Suprapubic skin (tissue), 4 donors: ENCODE data around the gene IQGAP2. TPM values are rescaled to one million over a fixed set of nuclear protein-coding genes. Genes with fewer than 3 reads are reported as not detected.

Experiments
- DNase-seq, 2 donors: peaks; one replicate each; pipeline ENCODE4 v3.0.0-alpha.2; 2019; ENCODE audit warnings: low spot score in 2 of 2
- H3K27ac ChIP-seq: fragments of 200-600 bp; sonication (generic); one replicate; pipeline ENCODE4 v1.5.1; 2019
- H3K27me3 ChIP-seq: fragments of 200-600 bp; sonication (generic); one replicate; pipeline ENCODE4 v1.5.1; 2019
- H3K36me3 ChIP-seq: fragments of 200-600 bp; sonication (generic); one replicate; pipeline ENCODE4 v1.5.1; 2019
- H3K4me1 ChIP-seq: fragments of 200-600 bp; sonication (generic); one replicate; pipeline ENCODE4 v1.5.1; 2019
- H3K4me3 ChIP-seq: fragments of 200-600 bp; sonication (generic); one replicate; pipeline ENCODE4 v1.5.1; 2019; ENCODE audit warnings: mild to moderate bottlenecking
- H3K9me3 ChIP-seq: fragments of 200-600 bp; sonication (generic); one replicate; pipeline ENCODE4 v1.5.1; 2019
- EP300 ChIP-seq: sonication (generic); formaldehyde crosslinking; IDR thresholded peaks from one replicate; pipeline ENCODE4 v1.6.1; 2017; ENCODE audit warnings: antibody characterized with exemption
- POLR2A ChIP-seq, 2 donors: fragments of 450-650 bp; IDR thresholded peaks; one replicate each; pipeline ENCODE4 v1.6.1; 2017; ENCODE audit warnings: antibody characterized with exemption in 2 of 2, mild to moderate bottlenecking in 2 of 2, moderate library complexity in 2 of 2
- POLR2AphosphoS5 ChIP-seq, 3 donors: sonication (generic); formaldehyde crosslinking; IDR thresholded peaks; one replicate each; pipeline ENCODE4 v1.6.1; 2017; ENCODE audit warnings: antibody characterized with exemption in 3 of 3
- WGBS: methylation state at CpG from one replicate; pipeline ENCODE4 v1.1.5; 2018; 5-methylcytosine and 5-hydroxymethylcytosine counted together
- total RNA-seq, 4 donors: library from RNA; depleted of rRNA; stranded (reverse); fragments of >200 nt; gene quantifications; one replicate each; pipeline ENCODE4 v1.1.0, GENCODE V29; 2016
- TF ChIP-seq, protein P1 (sequence below), 2 donors: fragments of 200-600 bp in 1 of 2; fragments of 450-650 bp in 1 of 2; sonication (generic) in 1 of 2; IDR thresholded peaks; one replicate each; pipeline ENCODE4 v1.5.1; 2016 to 2019; ENCODE audit warnings: antibody characterized with exemption in 2 of 2, mild to moderate bottlenecking in 1 of 2, moderate library complexity in 1 of 2

IQGAP2 gene
- total RNA-seq, 4 donors from 2014 or later = 10.1 to 49.0 (median 12.8) TPM

DNA sequence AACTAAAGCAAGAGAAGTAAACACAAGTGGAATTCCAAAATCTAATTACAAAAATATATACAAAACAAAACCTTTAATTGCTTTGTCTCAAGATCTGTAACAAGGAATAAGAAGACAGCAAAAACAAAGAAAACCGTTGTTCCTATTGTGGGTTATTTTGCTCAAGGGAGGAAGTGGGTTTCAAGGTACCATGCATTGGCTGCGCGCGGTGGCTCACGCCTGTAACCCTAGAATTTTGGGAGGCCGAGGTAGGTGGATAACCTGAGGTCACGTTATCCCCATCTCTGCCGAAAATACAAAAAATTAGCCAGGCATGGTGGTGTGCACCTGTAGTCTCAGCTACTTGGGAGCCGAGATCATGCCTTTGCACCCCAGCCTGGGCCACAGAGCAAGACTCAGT lies 12.1 kb upstream of the IQGAP2 start:
- no peak for DNase-seq
- no peak overlapping the region for H3K4me3 ChIP-seq
- no peaks in the 10 kb centered on the region for H3K36me3 ChIP-seq
- H3K4me1 ChIP-seq = no peaks in the 10 kb centered on the region
- WGBS = 84% methylated on average over 9 of the region's 9 CpGs
- TF ChIP-seq, protein P1, sequence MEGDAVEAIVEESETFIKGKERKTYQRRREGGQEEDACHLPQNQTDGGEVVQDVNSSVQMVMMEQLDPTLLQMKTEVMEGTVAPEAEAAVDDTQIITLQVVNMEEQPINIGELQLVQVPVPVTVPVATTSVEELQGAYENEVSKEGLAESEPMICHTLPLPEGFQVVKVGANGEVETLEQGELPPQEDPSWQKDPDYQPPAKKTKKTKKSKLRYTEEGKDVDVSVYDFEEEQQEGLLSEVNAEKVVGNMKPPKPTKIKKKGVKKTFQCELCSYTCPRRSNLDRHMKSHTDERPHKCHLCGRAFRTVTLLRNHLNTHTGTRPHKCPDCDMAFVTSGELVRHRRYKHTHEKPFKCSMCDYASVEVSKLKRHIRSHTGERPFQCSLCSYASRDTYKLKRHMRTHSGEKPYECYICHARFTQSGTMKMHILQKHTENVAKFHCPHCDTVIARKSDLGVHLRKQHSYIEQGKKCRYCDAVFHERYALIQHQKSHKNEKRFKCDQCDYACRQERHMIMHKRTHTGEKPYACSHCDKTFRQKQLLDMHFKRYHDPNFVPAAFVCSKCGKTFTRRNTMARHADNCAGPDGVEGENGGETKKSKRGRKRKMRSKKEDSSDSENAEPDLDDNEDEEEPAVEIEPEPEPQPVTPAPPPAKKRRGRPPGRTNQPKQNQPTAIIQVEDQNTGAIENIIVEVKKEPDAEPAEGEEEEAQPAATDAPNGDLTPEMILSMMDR (IDR thresholded peaks at IDR 0.05) = no peak
- no peak for TF ChIP-seq EP300
- TF ChIP-seq POLR2A (IDR thresholded peaks at IDR 0.05) = no peak
- H3K9me3 ChIP-seq = no peaks in the 10 kb centered on the region
- H3K27me3 ChIP-seq = no peaks in the 10 kb centered on the region
- H3K27ac ChIP-seq = no peak overlapping the region

DNA sequence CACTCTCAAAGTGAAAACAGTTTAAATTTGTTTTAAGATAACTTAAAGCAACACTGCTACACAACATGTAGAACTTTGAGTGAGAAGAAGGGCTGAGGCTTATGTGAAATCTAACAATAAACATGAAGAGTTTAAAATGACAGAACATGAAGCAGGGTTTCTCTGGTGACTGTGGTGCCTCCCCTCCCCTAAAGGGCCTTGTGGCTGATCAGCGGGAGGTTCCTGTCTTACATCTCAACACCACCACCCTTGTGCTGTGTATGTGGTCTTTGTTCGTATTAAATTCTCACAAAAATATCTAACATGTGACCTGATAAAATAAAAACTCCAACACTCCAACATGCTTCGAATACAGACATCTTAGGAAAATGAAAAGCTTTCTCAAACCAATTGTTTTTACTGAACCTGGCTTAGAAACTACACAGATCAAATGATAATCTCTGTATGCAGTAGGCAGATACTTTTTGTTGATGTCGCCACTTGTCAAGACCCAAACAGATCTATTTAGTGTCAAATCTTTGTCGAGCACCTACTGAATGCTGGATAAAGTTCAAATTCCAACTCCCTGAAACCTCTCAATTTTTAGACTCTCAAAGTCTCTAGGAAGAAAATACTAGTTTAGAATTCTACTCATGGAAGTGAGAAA lies 9.9 kb upstream of the IQGAP2 start:
- Histone ChIP-seq H3K4me1 (no peaks in the 10 kb centered on the region), H3K36me3 (no peaks in the 10 kb centered on the region), H3K4me3 (no peak overlapping the region), H3K27ac (no peak overlapping the region), H3K9me3 (no peaks in the 10 kb centered on the region), H3K27me3 (no peaks in the 10 kb centered on the region)
- no peak for TF ChIP-seq POLR2A (IDR thresholded peaks at IDR 0.05)
- TF ChIP-seq, protein P1 (IDR thresholded peaks at IDR 0.05) = no peak
- no peak for TF ChIP-seq EP300
- TF ChIP-seq POLR2AphosphoS5 (IDR thresholded peaks at IDR 0.05) = no peak
- WGBS = 87% methylated on average over 5 of the region's 5 CpGs
- DNase-seq = no peak

DNA sequence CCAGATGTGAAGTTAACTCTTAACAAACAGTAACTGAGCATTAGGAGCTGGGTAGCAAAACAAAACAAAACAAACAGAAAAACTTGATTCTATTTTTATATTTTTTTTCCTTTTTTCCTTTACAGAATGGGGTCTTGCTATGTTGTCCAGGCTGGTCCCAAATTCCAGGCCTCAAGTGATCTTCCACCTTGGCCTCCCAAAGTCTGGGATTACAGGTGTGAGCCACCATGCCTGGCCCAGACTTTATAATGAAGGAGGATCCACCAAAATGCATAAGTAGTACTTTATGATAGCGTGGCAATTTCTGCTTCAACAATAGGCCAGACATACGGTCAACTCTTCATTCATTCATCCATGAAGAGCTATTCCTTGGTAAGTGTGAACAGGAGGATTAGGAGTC lies 5.9 kb upstream of the IQGAP2 start:
- H3K4me1 ChIP-seq = peaks cover 8% of the 10 kb centered on the region
- TF ChIP-seq, protein P1 (IDR thresholded peaks at IDR 0.05) = no peak
- no peak for TF ChIP-seq EP300
- 94% methylated on average over 2 of the region's 2 CpGs for WGBS
- no peak overlapping the region for H3K4me3 ChIP-seq
- peaks cover 4% of the 10 kb centered on the region for H3K27me3 ChIP-seq
- no peaks in the 10 kb centered on the region for H3K36me3 ChIP-seq
- H3K27ac ChIP-seq = no peak overlapping the region
- H3K9me3 ChIP-seq = no peaks in the 10 kb centered on the region
- DNase-seq = no peak

DNA sequence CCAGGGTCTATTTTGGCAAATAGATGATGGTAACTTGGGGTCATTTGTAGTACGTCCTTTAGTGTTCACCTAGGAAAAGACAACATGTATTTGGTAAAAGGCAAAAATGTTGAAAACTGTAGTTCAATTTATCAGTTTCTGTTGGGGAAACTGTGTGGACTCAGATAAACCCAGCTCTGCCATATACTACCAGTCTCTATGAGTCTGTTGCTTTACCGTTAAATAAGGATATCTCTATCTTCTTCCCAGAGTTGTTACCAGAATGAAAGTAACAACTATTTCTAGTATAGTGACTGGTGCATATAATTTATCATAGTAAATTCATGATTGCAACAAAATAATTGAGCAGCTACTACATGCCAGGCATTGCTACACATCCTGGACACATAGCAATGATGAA lies 3.8 kb upstream of the IQGAP2 start:
- Histone ChIP-seq H3K4me3 (no peak overlapping the region), H3K27ac (no peak overlapping the region), H3K4me1 (peaks cover 20% of the 10 kb centered on the region), H3K27me3 (peaks cover 4% of the 10 kb centered on the region), H3K36me3 (no peaks in the 10 kb centered on the region), H3K9me3 (no peaks in the 10 kb centered on the region)
- no peak for DNase-seq
- WGBS = 87% methylated on average over 2 of the region's 2 CpGs
- TF ChIP-seq EP300 = no peak
- TF ChIP-seq POLR2AphosphoS5 (IDR thresholded peaks at IDR 0.05) = no peak
- TF ChIP-seq POLR2A (IDR thresholded peaks at IDR 0.05) = no peak
- TF ChIP-seq, protein P1 (IDR thresholded peaks at IDR 0.05) = no peak

DNA sequence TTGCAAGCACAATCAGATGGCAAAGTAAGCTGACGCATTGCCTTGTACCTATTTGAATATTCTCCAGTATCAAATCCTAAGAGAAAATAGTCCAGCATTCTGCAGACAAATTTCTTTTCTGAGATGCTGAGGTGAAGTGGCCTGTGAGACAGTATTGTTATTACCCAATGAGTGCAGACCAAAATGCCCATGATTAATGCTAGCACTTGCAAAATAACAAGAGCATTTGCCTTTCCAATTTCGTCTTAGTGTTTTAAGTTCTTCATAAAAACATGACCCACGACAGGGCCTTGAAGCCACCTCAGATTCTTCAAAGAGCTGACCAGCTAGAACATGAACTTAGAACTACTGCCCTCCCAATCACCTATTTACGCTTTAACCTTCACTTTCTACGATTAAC lies 2.6 kb upstream of the IQGAP2 start:
- H3K36me3 ChIP-seq = no peaks in the 10 kb centered on the region
- H3K27me3 ChIP-seq = peaks cover 4% of the 10 kb centered on the region
- DNase-seq = no peak
- WGBS = 84% methylated on average over 5 of the region's 5 CpGs
- H3K9me3 ChIP-seq = no peaks in the 10 kb centered on the region
- TF ChIP-seq, protein P1 (IDR thresholded peaks at IDR 0.05) = no peak
- TF ChIP-seq POLR2AphosphoS5 (IDR thresholded peaks at IDR 0.05) (no peak), POLR2A (IDR thresholded peaks at IDR 0.05) (no peak), EP300 (no peak)
- H3K4me1 ChIP-seq = peaks cover 20% of the 10 kb centered on the region
- H3K4me3 ChIP-seq = no peak overlapping the region
- H3K27ac ChIP-seq = no peak overlapping the region
